Measurements from ENCODE around the gene MPC1.

The MPC1 gene

DNA sequence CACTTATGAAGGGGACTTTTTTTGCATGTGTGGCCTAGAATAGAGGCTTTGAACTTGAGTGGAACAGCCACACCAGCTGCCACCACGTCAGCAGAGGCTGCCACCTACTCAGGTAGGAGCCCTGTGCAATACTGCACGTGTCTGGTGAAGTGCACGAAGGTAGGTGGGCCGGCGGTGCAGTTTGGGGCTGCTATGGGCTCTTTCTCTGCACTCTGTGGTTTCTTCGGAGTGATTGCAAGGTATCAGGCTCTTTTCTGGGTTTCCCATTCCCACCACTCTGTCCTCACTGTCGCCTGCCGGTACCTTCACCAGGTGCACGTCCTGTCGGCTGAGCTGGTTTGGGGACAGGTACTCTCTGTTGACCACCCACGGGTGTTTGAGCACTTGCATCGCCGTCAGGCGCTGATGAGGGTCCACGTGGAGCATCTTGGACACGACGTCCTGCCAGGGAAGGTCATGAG, 30.8 kb upstream of the MPC1 start:
- no peak for DNase-seq
- TF ChIP-seq POLR2A (IDR thresholded peaks at IDR 0.05; ENCODE audit: low read length) (no peak), GATA1 (IDR thresholded peaks at IDR 0.05; ENCODE audit: low read depth, low read length) (no peak)

DNA sequence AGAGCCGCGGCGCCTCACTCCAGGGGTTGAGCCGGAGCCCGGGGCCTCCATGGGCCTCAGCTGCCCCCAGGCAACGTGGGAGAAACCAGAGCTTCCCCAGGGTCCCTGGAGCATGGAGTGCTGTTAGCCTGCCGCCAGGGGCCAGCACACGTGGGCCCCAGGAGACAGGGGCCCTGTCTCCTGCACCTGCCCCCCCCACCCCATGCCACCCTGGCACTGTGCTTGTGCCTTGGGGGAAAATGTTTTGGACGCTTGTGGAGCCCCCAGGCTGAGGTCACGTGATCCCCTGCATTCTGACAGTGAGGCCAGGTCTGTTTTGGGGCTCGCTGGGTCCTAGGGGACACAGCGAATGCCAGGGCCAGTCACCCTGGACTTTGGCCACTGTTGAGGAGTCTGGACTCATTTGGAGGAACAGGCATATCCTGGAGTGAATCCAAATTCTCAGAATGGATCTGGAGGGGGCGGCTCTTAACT, 30.2 kb upstream of the MPC1 start:
- no peak for DNase-seq
- TF ChIP-seq GATA1 (IDR thresholded peaks at IDR 0.05; ENCODE audit: low read depth, low read length) (no peak), POLR2A (IDR thresholded peaks at IDR 0.05; ENCODE audit: low read length) (no peak)

- TF ChIP-seq POLR2A (IDR thresholded peaks at IDR 0.05; ENCODE audit: low read length) (no peak), GATA1 (IDR thresholded peaks at IDR 0.05; ENCODE audit: low read depth, low read length) (no peak)
- DNase-seq, result no peak
Measured at GRCh38 chr6:166412156-166412910, 29.6 kb upstream of the MPC1 start.

GRCh38 chr6:166411721-166412151, 29.0 kb upstream of the MPC1 start:
- TF ChIP-seq GATA1 (IDR thresholded peaks at IDR 0.05; ENCODE audit: low read depth, low read length) (no peak), POLR2A (IDR thresholded peaks at IDR 0.05; ENCODE audit: low read length) (no peak)
- DNase-seq, result no peak

- DNase-seq, result no peak
Measured at GRCh38 chr6:166411271-166411670, 28.5 kb upstream of the MPC1 start.

GRCh38 chr6:166410426-166410935, 27.7 kb upstream of the MPC1 start:
- no peak for TF ChIP-seq POLR2A (IDR thresholded peaks at IDR 0.05; ENCODE audit: low read length)
- TF ChIP-seq GATA1 (IDR thresholded peaks at IDR 0.05; ENCODE audit: low read depth, low read length), result no peak
- no peak for DNase-seq

More at GRCh38 chr6:166411271-166411670, 28.5 kb upstream of the MPC1 start:
- TF ChIP-seq POLR2A (IDR thresholded peaks at IDR 0.05; ENCODE audit: low read length), result no peak
- no peak for TF ChIP-seq GATA1 (IDR thresholded peaks at IDR 0.05; ENCODE audit: low read depth, low read length)

GRCh38 chr6:166408936-166409755, 26.4 kb upstream of the MPC1 start:
- no peak for TF ChIP-seq GATA1 (IDR thresholded peaks at IDR 0.05; ENCODE audit: low read depth, low read length)
- TF ChIP-seq POLR2A (IDR thresholded peaks at IDR 0.05; ENCODE audit: low read length), result no peak
- no peak for DNase-seq

GRCh38 chr6:166406197-166406596, 23.5 kb upstream of the MPC1 start:
- TF ChIP-seq POLR2A (IDR thresholded peaks at IDR 0.05; ENCODE audit: low read length) (no peak), GATA1 (IDR thresholded peaks at IDR 0.05; ENCODE audit: low read depth, low read length) (no peak)
- no peak for DNase-seq

DNA sequence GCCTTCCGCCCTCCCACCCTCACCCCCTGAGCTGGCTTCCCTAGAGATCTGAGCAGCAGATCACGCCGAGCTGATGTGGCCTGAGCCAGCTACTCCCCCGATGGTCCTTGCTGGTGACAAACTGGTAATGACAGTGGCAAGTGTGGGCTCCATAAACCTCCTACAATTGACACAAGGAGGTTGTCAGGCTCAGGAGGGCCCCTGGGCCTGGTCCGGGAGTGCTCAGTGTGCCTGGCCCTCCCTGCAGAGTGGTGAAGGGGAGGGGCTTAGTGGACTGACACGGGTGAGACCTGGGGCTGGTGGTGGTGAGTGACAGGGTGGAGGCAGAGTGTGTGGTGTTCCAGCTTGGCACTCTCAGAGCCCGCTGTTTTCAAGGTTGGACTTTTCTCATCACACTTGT, 22.6 kb upstream of the MPC1 start:
- no peak for DNase-seq
- TF ChIP-seq GATA1 (IDR thresholded peaks at IDR 0.05; ENCODE audit: low read depth, low read length) (no peak), POLR2A (IDR thresholded peaks at IDR 0.05; ENCODE audit: low read length) (no peak)

- no peak for DNase-seq
- TF ChIP-seq POLR2A (IDR thresholded peaks at IDR 0.05; ENCODE audit: low read length), result no peak
- no peak for TF ChIP-seq GATA1 (IDR thresholded peaks at IDR 0.05; ENCODE audit: low read depth, low read length)
Measured at GRCh38 chr6:166402582-166403277, 20.0 kb upstream of the MPC1 start.

- peak; percentile 71 to 80 for DNase-seq
Measured at GRCh38 chr6:166400649-166401250, 18.0 kb upstream of the MPC1 start.

DNA sequence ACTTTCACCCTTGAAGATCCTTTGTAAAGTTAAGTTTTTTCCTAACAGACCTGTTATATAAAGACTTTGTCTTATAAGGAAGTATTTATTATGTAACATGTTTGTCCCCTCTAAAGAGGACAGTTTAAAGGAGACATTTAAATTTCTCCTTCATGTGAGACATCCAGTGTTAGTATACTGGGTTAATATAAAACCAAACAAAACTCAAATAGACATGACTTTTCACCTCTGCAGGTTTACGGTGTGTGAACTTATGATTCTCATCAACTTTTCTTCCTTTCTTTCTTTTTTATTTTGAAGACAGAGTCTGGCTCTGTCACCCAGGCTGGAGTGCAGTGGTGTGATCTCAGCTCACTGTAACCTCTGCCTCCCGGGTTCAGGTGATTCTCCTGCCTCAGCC, 17.4 kb upstream of the MPC1 start:
- DNase-seq, result no peak
- TF ChIP-seq GATA1 (IDR thresholded peaks at IDR 0.05; ENCODE audit: low read depth, low read length), result no peak
- no peak for TF ChIP-seq POLR2A (IDR thresholded peaks at IDR 0.05; ENCODE audit: low read length)

- TF ChIP-seq POLR2A (IDR thresholded peaks at IDR 0.05; ENCODE audit: low read length) (no peak), GATA1 (IDR thresholded peaks at IDR 0.05; ENCODE audit: low read depth, low read length) (no peak)
- no peak for DNase-seq
Measured at GRCh38 chr6:166398348-166398747, 15.6 kb upstream of the MPC1 start.

Data from erythroblast (primary cell).